Activated CD8-positive, alpha-beta T cell treated with anti-CD3 and anti-CD28 coated beads for 36 hours (primary cell): ENCODE measurements around the gene FAR2. TPM values are rescaled to one million over a fixed set of nuclear protein-coding genes. Genes with fewer than 3 reads are reported as not detected.

Experiments
- ATAC-seq: fragments of 200-7000 bp; cut with Tn5 transposase; one replicate; pipeline ENCODE4 v1.10.0; 2021; ENCODE audit warnings: mild to moderate bottlenecking, moderate library complexity
- CTCF ChIA-PET: fragments of 350-600 bp; sonication (Branson Sonifier 250); formaldehyde crosslinking; loops from one replicate; lab custom pipeline; 2021; ENCODE audit warnings: antibody characterized with exemption; lab: Charles Lee
- POLR2A ChIA-PET: fragments of 350-600 bp; sonication (Branson Sonifier 250); formaldehyde crosslinking; loops from one replicate; lab custom pipeline; 2021; ENCODE audit warnings: antibody characterized with exemption; lab: Charles Lee
- DNase-seq: peaks from one replicate; pipeline ENCODE4 v3.0.0-alpha.2; 2020
- H3K27ac Mint-ChIP-seq: one replicate; pipeline ENCODE4 v1.8.0; 2021; ENCODE audit warnings: mild to moderate bottlenecking, mixed read lengths
- H3K27me3 Mint-ChIP-seq: one replicate; pipeline ENCODE4 v1.8.0; 2021; ENCODE audit warnings: mixed read lengths
- H3K36me3 Mint-ChIP-seq: one replicate; pipeline ENCODE4 v1.8.0; 2021; ENCODE audit warnings: low read depth, mixed read lengths
- H3K4me1 Mint-ChIP-seq: one replicate; pipeline ENCODE4 v1.8.0; 2021; ENCODE audit warnings: low read depth, mixed read lengths
- H3K4me3 Mint-ChIP-seq: one replicate; pipeline ENCODE4 v1.8.0; 2021; ENCODE audit warnings: mild to moderate bottlenecking, moderate library complexity, mixed read lengths
- H3K9me3 Mint-ChIP-seq: one replicate; pipeline ENCODE4 v1.8.0; 2021; ENCODE audit warnings: mixed read lengths
- CTCF ChIP-seq: fragments of 200-600 bp; IDR thresholded peaks from one replicate; pipeline ENCODE4 v1.8.0; 2022; ENCODE audit warnings: antibody characterized with exemption, mild to moderate bottlenecking
- intact Hi-C: fragments of 100-400 bp; cut with micrococcal nuclease; formaldehyde crosslinking; loops from one replicate; pipeline ENCODE4 v1.10.0; 2022
- total RNA-seq, 2 experiments: library from RNA; stranded (reverse); gene quantifications; one replicate each; pipeline ENCODE4 v1.2.3, GENCODE V29; 2021

Gene FAR2
- total RNA-seq, 2 experiments from 2014 or later, result 6.0 to 7.0 TPM

- ATAC-seq (no peak), DNase-seq (no peak)
- Mint-ChIP-seq H3K36me3 (no peaks in the 10 kb centered on the region), H3K4me3 (no peak overlapping the region), H3K27me3 (no peaks in the 10 kb centered on the region), H3K27ac (no peak overlapping the region), H3K4me1 (no peaks in the 10 kb centered on the region), H3K9me3 (no peaks in the 10 kb centered on the region)
- no peak for TF ChIP-seq CTCF
- CTCF ChIA-PET, result no interaction called here
- intact Hi-C loops, result no loop called here
- POLR2A ChIA-PET, result no interaction called here
Observed at GRCh38 chr12:29198901-29199300, 49.8 kb downstream of the FAR2 start.

GRCh38 chr12:29200586-29200985, 51.5 kb downstream of the FAR2 start:
- CTCF ChIA-PET, result no interaction called here
- intact Hi-C loops, result no loop called here
- H3K9me3 Mint-ChIP-seq, result no peaks in the 10 kb centered on the region

GRCh38 chr12:29201296-29201695, 52.2 kb downstream of the FAR2 start:
- ChIA-PET POLR2A (no interaction called here), CTCF (no interaction called here)
- DNase-seq (no peak), ATAC-seq (no peak)
- no peaks in the 10 kb centered on the region for H3K9me3 Mint-ChIP-seq
- no peak overlapping the region for H3K4me3 Mint-ChIP-seq
- no peaks in the 10 kb centered on the region for H3K4me1 Mint-ChIP-seq
- no peak overlapping the region for H3K27ac Mint-ChIP-seq
- intact Hi-C loops, result no loop called here
- H3K36me3 Mint-ChIP-seq, result no peaks in the 10 kb centered on the region
- H3K27me3 Mint-ChIP-seq, result no peaks in the 10 kb centered on the region
- TF ChIP-seq CTCF, result no peak

More at GRCh38 chr12:29200586-29200985, 51.5 kb downstream of the FAR2 start:
- Mint-ChIP-seq H3K36me3 (no peaks in the 10 kb centered on the region), H3K27ac (no peak overlapping the region), H3K4me1 (no peaks in the 10 kb centered on the region), H3K27me3 (no peaks in the 10 kb centered on the region), H3K4me3 (no peak overlapping the region)
- ATAC-seq (no peak), DNase-seq (no peak)
- POLR2A ChIA-PET, result no interaction called here
- TF ChIP-seq CTCF, result no peak

DNA sequence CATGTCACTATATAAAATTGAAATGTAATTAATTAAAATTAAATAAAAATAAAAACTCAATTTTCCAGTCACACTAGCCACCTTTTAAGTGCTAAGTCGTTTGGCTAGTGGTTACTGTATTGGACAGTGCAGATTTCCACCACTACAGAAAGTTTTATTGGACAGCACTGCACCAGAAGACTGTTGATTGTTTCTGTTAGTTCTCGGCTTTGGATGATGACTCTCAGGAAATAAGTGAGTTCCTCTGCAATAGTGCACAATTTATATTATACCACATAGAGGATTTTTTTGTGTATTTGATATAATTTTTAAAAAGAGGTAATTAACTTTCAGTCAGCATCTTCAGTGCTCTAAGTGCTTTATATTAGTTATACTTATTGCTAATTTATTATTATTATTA, 52.7 kb downstream of the FAR2 start:
- H3K36me3 Mint-ChIP-seq, result no peaks in the 10 kb centered on the region
- no peak for TF ChIP-seq CTCF
- intact Hi-C loops, result no loop called here
- H3K4me3 Mint-ChIP-seq, result no peak overlapping the region
- H3K27ac Mint-ChIP-seq, result no peak overlapping the region
- ChIA-PET CTCF (no interaction called here), POLR2A (no interaction called here)
- H3K27me3 Mint-ChIP-seq, result no peaks in the 10 kb centered on the region
- H3K4me1 Mint-ChIP-seq, result no peaks in the 10 kb centered on the region
- DNase-seq, result no peak
- no peaks in the 10 kb centered on the region for H3K9me3 Mint-ChIP-seq
- ATAC-seq, result no peak

DNA sequence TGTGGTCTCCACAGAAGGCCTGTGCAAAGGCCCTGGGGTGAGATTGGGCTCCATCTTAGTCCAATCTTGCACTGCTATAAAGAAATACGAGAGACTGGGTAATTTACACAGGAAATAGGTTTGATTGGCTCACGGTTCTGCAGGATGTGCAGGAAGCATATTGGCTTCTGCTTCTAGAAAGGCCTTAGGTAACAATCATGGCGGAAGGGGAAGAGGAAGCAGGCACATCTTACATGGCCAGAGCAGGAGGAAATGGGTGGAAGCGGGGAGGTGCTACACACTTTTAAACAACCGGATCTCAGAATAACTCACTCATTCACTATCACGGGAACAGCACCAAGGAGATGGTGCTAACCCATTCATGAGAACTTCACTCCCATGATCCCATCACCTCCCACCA, 55.4 kb downstream of the FAR2 start:
- DNase-seq, result no peak
- no peaks in the 10 kb centered on the region for H3K4me1 Mint-ChIP-seq
- CTCF ChIA-PET, result interaction anchor here (1.3 kb wide), 1 partner anchor 12 kb away, joined by 3 read pairs; no protein-coding TSS in a partner anchor
- no peak for TF ChIP-seq CTCF
- H3K9me3 Mint-ChIP-seq, result no peaks in the 10 kb centered on the region
- no peak overlapping the region for H3K27ac Mint-ChIP-seq
- no peaks in the 10 kb centered on the region for H3K27me3 Mint-ChIP-seq
- no peak for ATAC-seq
- POLR2A ChIA-PET, result no interaction called here
- no peak overlapping the region for H3K4me3 Mint-ChIP-seq
- intact Hi-C loops, result no loop called here
- H3K36me3 Mint-ChIP-seq, result no peaks in the 10 kb centered on the region
